Measurements from ENCODE around the gene RECK. TPM values are rescaled to one million over a fixed set of nuclear protein-coding genes. Genes with fewer than 3 reads are reported as not detected.

Gene RECK
- total RNA-seq, 4 donors from 2014 or later, result 14.3 to 37.7 (median 30.7) TPM

DNA sequence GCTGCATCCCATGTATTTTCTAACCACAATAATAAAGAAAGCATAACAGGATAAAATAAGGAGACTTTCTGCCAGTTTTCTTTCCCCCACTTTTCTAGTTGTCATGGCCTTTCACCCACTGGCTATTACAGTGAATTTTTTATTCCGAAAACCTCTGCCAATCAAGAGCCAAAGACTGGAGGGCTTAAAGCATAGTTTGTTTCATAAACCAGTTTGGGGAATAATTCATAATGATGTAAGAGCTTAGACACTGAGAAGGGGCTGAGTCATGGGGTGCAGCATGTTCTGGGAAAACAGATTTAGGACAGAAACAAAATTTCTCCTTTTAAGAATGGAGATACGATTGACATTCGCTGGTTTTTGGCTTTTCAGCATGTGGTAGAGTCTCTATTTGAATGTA lies 95.4 kb downstream of the RECK start:
- no peak overlapping the region for H3K4me3 ChIP-seq
- no peaks in the 10 kb centered on the region for H3K4me1 ChIP-seq
- DNase-seq, result no peak
- intact Hi-C loops (cut with DNase I; ENCODE audit: low total_unique reads), result no loop called here
- TF ChIP-seq, protein P1, sequence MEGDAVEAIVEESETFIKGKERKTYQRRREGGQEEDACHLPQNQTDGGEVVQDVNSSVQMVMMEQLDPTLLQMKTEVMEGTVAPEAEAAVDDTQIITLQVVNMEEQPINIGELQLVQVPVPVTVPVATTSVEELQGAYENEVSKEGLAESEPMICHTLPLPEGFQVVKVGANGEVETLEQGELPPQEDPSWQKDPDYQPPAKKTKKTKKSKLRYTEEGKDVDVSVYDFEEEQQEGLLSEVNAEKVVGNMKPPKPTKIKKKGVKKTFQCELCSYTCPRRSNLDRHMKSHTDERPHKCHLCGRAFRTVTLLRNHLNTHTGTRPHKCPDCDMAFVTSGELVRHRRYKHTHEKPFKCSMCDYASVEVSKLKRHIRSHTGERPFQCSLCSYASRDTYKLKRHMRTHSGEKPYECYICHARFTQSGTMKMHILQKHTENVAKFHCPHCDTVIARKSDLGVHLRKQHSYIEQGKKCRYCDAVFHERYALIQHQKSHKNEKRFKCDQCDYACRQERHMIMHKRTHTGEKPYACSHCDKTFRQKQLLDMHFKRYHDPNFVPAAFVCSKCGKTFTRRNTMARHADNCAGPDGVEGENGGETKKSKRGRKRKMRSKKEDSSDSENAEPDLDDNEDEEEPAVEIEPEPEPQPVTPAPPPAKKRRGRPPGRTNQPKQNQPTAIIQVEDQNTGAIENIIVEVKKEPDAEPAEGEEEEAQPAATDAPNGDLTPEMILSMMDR (IDR thresholded peaks at IDR 0.05), result no peak
- TF ChIP-seq POLR2A (IDR thresholded peaks at IDR 0.05), result no peak
- no peaks in the 10 kb centered on the region for H3K27me3 ChIP-seq
- no peaks in the 10 kb centered on the region for H3K36me3 ChIP-seq
- H3K27ac ChIP-seq, result no peak overlapping the region
- no peaks in the 10 kb centered on the region for H3K9me3 ChIP-seq

DNA sequence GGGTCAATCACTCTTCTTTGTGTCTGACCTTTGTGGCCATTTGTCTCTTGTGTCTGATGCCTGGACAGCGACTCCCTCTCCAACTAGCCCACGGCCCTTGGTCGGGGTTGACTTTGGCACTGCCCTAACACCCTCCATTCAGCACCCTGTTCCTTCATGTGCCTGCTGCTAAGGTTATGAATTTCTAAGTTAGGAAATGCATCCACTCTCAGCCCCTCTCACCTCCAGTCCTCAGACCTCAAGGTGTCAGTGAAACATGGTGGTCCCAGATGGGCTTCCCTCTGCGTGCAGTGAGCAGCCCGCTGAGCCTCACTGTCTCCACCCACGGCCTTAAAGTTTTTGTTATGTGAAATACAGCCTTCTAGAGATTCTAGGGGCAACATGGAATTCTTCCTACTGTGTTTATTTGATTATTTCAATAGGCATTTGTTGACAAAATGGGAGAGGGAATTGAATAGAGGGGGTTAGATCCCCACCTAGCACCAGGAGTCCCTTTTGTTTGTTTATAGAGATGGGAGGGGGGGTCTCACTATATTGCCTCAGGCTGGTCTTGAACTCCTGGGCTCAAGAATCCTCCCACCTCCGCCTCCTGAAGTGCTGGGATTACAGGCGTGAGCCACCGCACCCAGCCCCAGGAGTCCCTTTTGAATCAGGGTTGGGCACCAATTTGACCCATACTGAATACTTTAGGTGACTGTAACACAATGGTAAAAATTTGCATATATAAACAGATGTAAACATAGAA lies 98.2 kb downstream of the RECK start:
- H3K4me3 ChIP-seq, result no peak overlapping the region
- DNase-seq, result no peak
- no peaks in the 10 kb centered on the region for H3K36me3 ChIP-seq
- intact Hi-C loops (cut with DNase I; ENCODE audit: low total_unique reads), result no loop called here
- no peaks in the 10 kb centered on the region for H3K27me3 ChIP-seq
- TF ChIP-seq, protein P1 (IDR thresholded peaks at IDR 0.05), result no peak
- no peak for TF ChIP-seq POLR2A (IDR thresholded peaks at IDR 0.05)
- H3K27ac ChIP-seq, result no peak overlapping the region
- H3K4me1 ChIP-seq, result peaks cover 2 to 13% of the 10 kb centered on the region in 2 donors
- H3K9me3 ChIP-seq, result no peaks in the 10 kb centered on the region

DNA sequence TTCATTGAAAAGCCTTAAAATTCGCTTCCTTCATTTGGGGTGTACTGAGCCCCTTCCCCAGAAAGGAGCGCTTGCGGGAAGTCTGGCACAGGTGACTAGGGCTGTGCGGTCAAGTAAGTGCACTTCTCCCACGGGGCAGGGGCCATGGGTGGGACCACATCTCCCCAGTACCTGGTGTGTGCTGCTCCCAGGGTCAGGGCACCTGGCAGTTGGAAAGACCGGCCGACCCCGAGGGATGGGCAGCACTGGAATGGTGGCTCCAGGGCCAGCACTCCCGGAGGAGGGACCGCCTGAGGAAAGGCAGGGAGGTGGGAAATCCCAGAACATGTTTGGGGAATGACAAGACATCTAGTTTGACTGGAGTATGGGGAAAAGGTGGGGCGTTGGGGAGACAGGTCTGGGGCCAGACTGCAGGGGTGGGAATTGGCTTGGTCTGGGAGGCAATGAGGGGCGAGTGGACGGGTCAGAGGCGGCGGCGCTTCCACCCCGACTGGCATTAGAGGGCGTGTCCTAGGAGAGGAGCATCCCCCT lies 99.1 kb downstream of the RECK start:
- TF ChIP-seq, protein P1 (IDR thresholded peaks at IDR 0.05), result no peak
- TF ChIP-seq POLR2A (IDR thresholded peaks at IDR 0.05), result no peak
- Histone ChIP-seq H3K4me3 (peak overlapping the region; percentile 39 to 87), H3K4me1 (peaks cover 2 to 13% of the 10 kb centered on the region in 2 donors), H3K9me3 (no peaks in the 10 kb centered on the region), H3K27ac (peak overlapping the region; percentile 81 to 88), H3K27me3 (no peaks in the 10 kb centered on the region), H3K36me3 (no peaks in the 10 kb centered on the region)
- DNase-seq, result peak; percentile 14 to 61
- intact Hi-C loops (cut with DNase I; ENCODE audit: low total_unique reads), result no loop called here

DNA sequence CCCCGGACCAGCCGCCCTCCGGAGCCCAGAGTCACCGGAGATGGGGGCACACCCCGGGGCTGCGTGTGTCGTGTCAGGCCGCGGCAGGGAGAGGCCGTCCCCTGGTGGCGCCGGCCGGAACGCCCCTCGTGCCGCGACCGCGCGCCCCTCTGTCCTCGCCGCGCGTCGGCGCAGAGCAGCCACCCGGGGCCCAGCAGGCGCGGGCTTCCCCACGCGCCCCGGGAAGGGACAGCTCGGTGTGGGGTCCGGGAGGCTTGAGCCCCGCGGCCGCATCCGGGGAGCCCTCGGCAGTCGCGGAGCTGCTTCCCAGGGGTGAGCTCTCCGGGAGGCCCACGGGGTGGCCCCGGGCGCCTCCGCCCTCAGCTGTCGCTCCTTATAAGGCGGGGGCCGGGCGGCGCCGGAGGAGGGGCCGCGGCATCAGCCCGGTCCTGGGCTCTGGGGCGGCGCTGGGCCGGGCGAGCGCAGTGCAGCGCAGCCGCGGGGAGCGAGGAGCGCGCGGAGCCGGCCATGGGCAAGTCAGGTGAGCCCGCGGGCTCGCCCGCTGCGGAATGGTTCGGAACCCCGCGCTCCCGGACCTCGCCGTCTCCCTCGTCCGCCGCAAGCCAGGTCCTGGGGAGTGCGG lies 99.7 kb downstream of the RECK start, which contains the start of gene GLIPR2:
Gene GLIPR2, plus strand, starts transcription at position 462 of the 622 bp plus-strand sequence. Its CDS starts 46 bp downstream, at position 508.
- Histone ChIP-seq H3K27me3 (no peaks in the 10 kb centered on the region), H3K4me3 (peak within 1 kb of the TSS; percentile 39 to 87), H3K36me3 (no peaks in the 10 kb centered on the region), H3K4me1 (peaks cover 2 to 13% of the 10 kb centered on the region in 2 donors), H3K27ac (peak within 1 kb of the TSS; percentile 81 to 88), H3K9me3 (no peaks in the 10 kb centered on the region)
- peak; percentile 90 to 94 for TF ChIP-seq POLR2A (IDR thresholded peaks at IDR 0.05)
- TF ChIP-seq, protein P1 (IDR thresholded peaks at IDR 0.05), result peak in 3 of 4 experiments; percentile 9 to 44 (median 43)
- DNase-seq, result peak; percentile 76 to 83
- intact Hi-C loops (cut with DNase I; ENCODE audit: low total_unique reads), result no loop called here

Data from uterus (tissue), 4 donors.